ENCODE measurements around the gene XXYLT1.

The XXYLT1 gene

DNA sequence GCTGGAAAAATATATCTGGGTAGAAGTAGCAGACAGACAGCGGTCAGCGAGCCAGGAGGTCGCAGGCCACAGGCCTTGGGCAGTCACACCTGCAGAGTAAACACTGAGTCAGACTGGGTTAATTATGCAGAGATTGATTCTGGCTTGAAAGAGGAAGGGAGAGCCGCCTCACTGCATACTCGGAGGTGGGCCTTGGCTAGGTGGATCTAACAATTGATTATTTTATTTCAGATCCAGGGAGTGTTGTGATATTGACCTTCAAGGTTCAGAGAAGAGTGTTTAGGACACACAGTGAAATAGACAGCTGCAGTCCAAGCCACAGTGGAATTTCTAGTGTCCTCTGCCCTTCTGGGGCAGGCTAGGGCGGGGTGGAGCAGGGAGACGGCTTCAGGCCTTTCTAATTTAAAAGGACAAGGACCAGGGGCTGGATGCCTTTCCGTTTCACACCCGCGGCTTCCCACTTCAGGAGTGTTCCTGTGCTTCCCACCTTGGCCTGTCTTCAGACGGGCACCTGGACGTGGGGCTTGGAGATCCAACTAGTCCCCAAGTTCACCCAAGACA lies 237.3 kb downstream of the XXYLT1 start:
- Histone ChIP-seq H3K4me1 (ENCODE audit: low read depth, poor library complexity, severe bottlenecking) (no peaks in the 10 kb centered on the region), H2AFZ (ENCODE audit: low read depth) (no peak overlapping the region), H3K36me3 (ENCODE audit: insufficient read depth) (no peaks in the 10 kb centered on the region), H3K4me2 (no peak overlapping the region), H3K4me3 (IDR thresholded peaks at IDR 0.05; ENCODE audit: insufficient read depth, low read depth, low read length) (no peak overlapping the region), H3K79me2 (ENCODE audit: insufficient read depth, low read depth) (no peaks in the 10 kb centered on the region), H3K27me3 (ENCODE audit: insufficient read depth, low read depth) (no peaks in the 10 kb centered on the region), H3K9ac (no peak overlapping the region), H4K20me1 (ENCODE audit: insufficient read depth) (no peaks in the 10 kb centered on the region), H3K27ac (no peak overlapping the region)
- TF ChIP-seq, protein P1, sequence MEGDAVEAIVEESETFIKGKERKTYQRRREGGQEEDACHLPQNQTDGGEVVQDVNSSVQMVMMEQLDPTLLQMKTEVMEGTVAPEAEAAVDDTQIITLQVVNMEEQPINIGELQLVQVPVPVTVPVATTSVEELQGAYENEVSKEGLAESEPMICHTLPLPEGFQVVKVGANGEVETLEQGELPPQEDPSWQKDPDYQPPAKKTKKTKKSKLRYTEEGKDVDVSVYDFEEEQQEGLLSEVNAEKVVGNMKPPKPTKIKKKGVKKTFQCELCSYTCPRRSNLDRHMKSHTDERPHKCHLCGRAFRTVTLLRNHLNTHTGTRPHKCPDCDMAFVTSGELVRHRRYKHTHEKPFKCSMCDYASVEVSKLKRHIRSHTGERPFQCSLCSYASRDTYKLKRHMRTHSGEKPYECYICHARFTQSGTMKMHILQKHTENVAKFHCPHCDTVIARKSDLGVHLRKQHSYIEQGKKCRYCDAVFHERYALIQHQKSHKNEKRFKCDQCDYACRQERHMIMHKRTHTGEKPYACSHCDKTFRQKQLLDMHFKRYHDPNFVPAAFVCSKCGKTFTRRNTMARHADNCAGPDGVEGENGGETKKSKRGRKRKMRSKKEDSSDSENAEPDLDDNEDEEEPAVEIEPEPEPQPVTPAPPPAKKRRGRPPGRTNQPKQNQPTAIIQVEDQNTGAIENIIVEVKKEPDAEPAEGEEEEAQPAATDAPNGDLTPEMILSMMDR (conservative IDR thresholded peaks at IDR 0.05; ENCODE audit: low read depth, low read length): no peak

DNA sequence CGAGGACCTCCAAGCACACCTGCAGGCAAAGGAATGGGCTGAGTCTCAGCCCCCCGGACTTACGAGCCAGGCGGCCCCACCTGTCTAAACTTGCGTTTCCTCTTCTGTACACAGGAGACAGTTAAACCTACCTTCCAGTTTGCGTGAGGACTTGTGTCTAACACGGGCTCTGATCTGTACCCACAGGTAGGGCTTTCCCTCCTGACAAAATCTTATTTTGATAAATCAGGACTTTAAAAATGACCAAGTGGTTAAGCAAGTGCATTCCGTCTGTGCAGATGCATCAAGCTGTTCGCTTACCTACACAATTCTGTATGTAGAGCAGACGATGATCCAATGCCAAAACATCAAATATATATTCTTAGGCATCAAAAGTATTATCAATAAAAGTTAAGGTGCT lies 238.0 kb downstream of the XXYLT1 start:
- Histone ChIP-seq H3K36me3 (ENCODE audit: insufficient read depth) (no peaks in the 10 kb centered on the region), H4K20me1 (ENCODE audit: insufficient read depth) (no peaks in the 10 kb centered on the region), H2AFZ (ENCODE audit: low read depth) (no peak overlapping the region), H3K4me2 (no peak overlapping the region), H3K9ac (no peak overlapping the region), H3K4me1 (ENCODE audit: low read depth, poor library complexity, severe bottlenecking) (no peaks in the 10 kb centered on the region), H3K4me3 (IDR thresholded peaks at IDR 0.05; ENCODE audit: insufficient read depth, low read depth, low read length) (no peak overlapping the region), H3K79me2 (ENCODE audit: insufficient read depth, low read depth) (no peaks in the 10 kb centered on the region), H3K27me3 (ENCODE audit: insufficient read depth, low read depth) (no peaks in the 10 kb centered on the region), H3K27ac (no peak overlapping the region)
- TF ChIP-seq, protein P1 (conservative IDR thresholded peaks at IDR 0.05; ENCODE audit: low read depth, low read length): no peak

DNA sequence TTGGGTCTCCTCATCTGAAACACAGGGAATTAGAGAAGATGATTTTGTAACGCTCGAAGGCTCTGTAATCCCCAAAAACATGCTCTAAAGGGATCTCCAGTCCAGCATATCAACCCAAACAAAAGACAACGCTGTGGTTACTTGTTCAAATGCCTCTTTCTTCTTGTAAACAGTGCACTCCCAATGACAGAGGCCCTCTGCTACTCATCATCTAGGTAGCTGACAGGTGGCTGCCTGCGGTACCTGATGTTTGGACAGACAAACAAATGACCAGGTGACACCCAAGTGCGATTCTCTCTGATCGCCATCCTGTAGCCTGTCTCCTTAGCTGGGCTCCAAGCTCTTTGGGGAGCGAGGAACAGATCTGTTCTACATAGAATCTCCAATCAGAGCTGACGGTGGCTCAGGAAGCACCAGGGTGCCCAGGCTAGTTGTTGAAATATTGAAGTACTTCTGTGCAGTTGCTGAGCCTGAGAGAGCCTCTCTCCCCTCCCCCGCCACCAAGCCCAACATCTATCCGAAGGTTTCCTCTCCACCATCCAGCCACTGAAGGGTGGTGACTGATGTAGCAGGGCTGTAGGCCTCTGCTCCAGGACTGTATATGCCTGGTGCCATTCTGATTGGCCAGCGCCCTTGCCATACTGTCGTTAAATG lies 238.7 kb downstream of the XXYLT1 start:
- Histone ChIP-seq H3K4me3 (IDR thresholded peaks at IDR 0.05; ENCODE audit: insufficient read depth, low read depth, low read length) (no peak overlapping the region), H2AFZ (ENCODE audit: low read depth) (no peak overlapping the region), H3K4me1 (ENCODE audit: low read depth, poor library complexity, severe bottlenecking) (no peaks in the 10 kb centered on the region), H4K20me1 (ENCODE audit: insufficient read depth) (no peaks in the 10 kb centered on the region), H3K9ac (no peak overlapping the region), H3K79me2 (ENCODE audit: insufficient read depth, low read depth) (no peaks in the 10 kb centered on the region), H3K36me3 (ENCODE audit: insufficient read depth) (no peaks in the 10 kb centered on the region), H3K27me3 (ENCODE audit: insufficient read depth, low read depth) (no peaks in the 10 kb centered on the region), H3K4me2 (no peak overlapping the region), H3K27ac (no peak overlapping the region)
- TF ChIP-seq, protein P1 (conservative IDR thresholded peaks at IDR 0.05; ENCODE audit: low read depth, low read length): no peak

DNA sequence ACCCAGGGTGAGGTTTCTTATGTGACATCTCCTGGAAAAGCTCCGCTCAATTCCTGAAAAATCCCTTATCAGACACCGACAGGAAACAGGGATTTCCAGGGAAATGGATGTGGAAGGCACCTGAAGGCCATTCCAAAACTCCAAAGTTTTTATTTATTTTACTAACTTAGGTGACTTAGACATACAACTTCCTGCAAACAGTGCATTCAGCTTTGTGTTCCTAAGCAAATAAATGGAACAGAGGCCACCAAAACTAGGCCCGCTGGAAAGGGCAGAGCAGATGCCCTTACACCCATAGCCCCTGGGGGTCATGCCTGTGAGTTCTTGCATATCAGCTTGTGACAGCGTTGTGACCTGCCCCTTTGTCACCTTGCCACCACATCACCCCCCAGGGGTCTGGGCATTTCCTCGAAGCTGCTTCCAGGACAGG lies 239.4 kb downstream of the XXYLT1 start:
- H3K36me3 ChIP-seq (ENCODE audit: insufficient read depth): no peaks in the 10 kb centered on the region
- H3K27ac ChIP-seq: no peak overlapping the region
- H3K27me3 ChIP-seq (ENCODE audit: insufficient read depth, low read depth): no peaks in the 10 kb centered on the region
- no peaks in the 10 kb centered on the region for H3K79me2 ChIP-seq (ENCODE audit: insufficient read depth, low read depth)
- no peaks in the 10 kb centered on the region for H4K20me1 ChIP-seq (ENCODE audit: insufficient read depth)
- H3K4me2 ChIP-seq: no peak overlapping the region
- TF ChIP-seq, protein P1 (conservative IDR thresholded peaks at IDR 0.05; ENCODE audit: low read depth, low read length): no peak
- no peaks in the 10 kb centered on the region for H3K4me1 ChIP-seq (ENCODE audit: low read depth, poor library complexity, severe bottlenecking)
- H2AFZ ChIP-seq (ENCODE audit: low read depth): no peak overlapping the region
- H3K9ac ChIP-seq: no peak overlapping the region
- H3K4me3 ChIP-seq (IDR thresholded peaks at IDR 0.05; ENCODE audit: insufficient read depth, low read depth, low read length): no peak overlapping the region
